HCT116 (cell line): ENCODE measurements around the gene ADGRF5. TPM values are rescaled to one million over a fixed set of nuclear protein-coding genes. Genes with fewer than 3 reads are reported as not detected.

Experiments used
- ATAC-seq: fragments of 200-7000 bp; cut with Tn5 transposase; 2 replicates; pipeline ENCODE4 v1.9.1; 2020; ENCODE audit warnings: mild to moderate bottlenecking, moderate library complexity
- BruUV-seq: library from RNA; stranded (reverse); fragments of 400-500 nt; replicated peaks from 2 replicates; lab custom pipeline; 2021; lab: Mats Ljungman, UMichigan
- CTCF ChIA-PET: fragments of 300-600 bp; sonication (Branson Sonifier 250); formaldehyde crosslinking; loops from one replicate; lab custom pipeline; 2021; ENCODE audit warnings: antibody characterized with exemption; lab: Charles Lee
- POLR2A ChIA-PET: fragments of 300-600, 350-600 bp; sonication (Branson Sonifier 250); formaldehyde crosslinking; loops from one replicate; lab custom pipeline; 2021; ENCODE audit warnings: antibody characterized with exemption; lab: Charles Lee
- RAD21 ChIA-PET, 2 experiments: fragments of 300-600 bp; sonication (Branson Sonifier 250); formaldehyde crosslinking; loops; one replicate each; lab custom pipeline; 2023; ENCODE audit warnings: low total read pairs in 2 of 2; ENCODE audit not compliant: uncharacterized antibody in 2 of 2, unreplicated experiment in 2 of 2, low non-redundant PET in 1 of 2; lab: Charles Lee
- DNase-seq: peaks from one replicate; pipeline ENCODE4 v3.0.0-alpha.2; 2010; ENCODE audit warnings: low read depth, low spot score
- H2AFZ ChIP-seq: fragments of 200-600 bp; shearing (Covaris generic), sonication (generic); 2 replicates; pipeline ENCODE4 v1.6.1; 2017; ENCODE audit warnings: low read depth, mixed run types, mixed read lengths, antibody characterized with exemption, low read length; ENCODE audit not compliant: poor library complexity, severe bottlenecking
- H3K27ac ChIP-seq: 2 replicates; pipeline ENCODE4 v1.5.1; 2012; ENCODE audit warnings: low read depth, low read length
- H3K27me3 ChIP-seq: fragments of 200-600 bp; sonication (generic); 2 replicates; pipeline ENCODE4 v1.6.1; 2016; ENCODE audit warnings: mixed run types, low read length, mixed read lengths; ENCODE audit not compliant: insufficient read depth
- H3K36me3 ChIP-seq, 2 experiments: fragments of 200-500 bp in 1 of 2; fragments of 200-600 bp in 1 of 2; sonication (Bioruptor generic) in 1 of 2; sonication (generic) in 1 of 2; 2 replicates each; pipeline versions ENCODE4 v1.5.1 to v1.6.1; 2014 to 2016; ENCODE audit warnings: low read length in 2 of 2, inconsistent platforms in 1 of 2, mixed read lengths in 1 of 2, mixed run types in 1 of 2; ENCODE audit not compliant: insufficient read depth in 2 of 2, control insufficient read depth in 1 of 2
- H3K4me1 ChIP-seq, 2 experiments: fragments of 200-600 bp in 1 of 2; sonication (generic) in 1 of 2; 2 replicates each; pipeline versions ENCODE4 v1.5.1 to v1.6.1; 2012 to 2017; ENCODE audit warnings: low read length in 2 of 2, inconsistent platforms in 1 of 2, mild to moderate bottlenecking in 1 of 2, mixed read lengths in 1 of 2, mixed run types in 1 of 2, moderate library complexity in 1 of 2; ENCODE audit not compliant: insufficient read depth in 2 of 2, control insufficient read depth in 1 of 2
- H3K4me2 ChIP-seq: fragments of 200-600 bp; sonication (generic); 2 replicates; pipeline ENCODE4 v1.6.1; 2017; ENCODE audit warnings: mixed run types, low read length, mixed read lengths
- H3K4me3 ChIP-seq, 2 experiments: fragments of 200-600 bp in 1 of 2; sonication (generic) in 1 of 2; replicated peaks in 1 of 2; 2 replicates each; pipeline ENCODE4 v1.5.1; 2011 to 2016; ENCODE audit warnings: low read length in 2 of 2, control low read depth in 1 of 2, low read depth in 1 of 2, mild to moderate bottlenecking in 1 of 2, mixed read lengths in 1 of 2, mixed run types in 1 of 2
- H3K79me2 ChIP-seq: fragments of 200-600 bp; sonication (generic); 2 replicates; pipeline ENCODE4 v1.6.1; 2017; ENCODE audit warnings: mild to moderate bottlenecking, mixed run types, low read length, moderate library complexity, mixed read lengths; ENCODE audit not compliant: insufficient read depth
- H3K9ac ChIP-seq: fragments of 200-600 bp; sonication (generic); 2 replicates; pipeline ENCODE4 v1.6.1; 2016; ENCODE audit warnings: low read length, mixed read lengths
- H3K9me2 ChIP-seq: fragments of 200-600 bp; sonication (generic), shearing (Covaris generic); 2 replicates; pipeline ENCODE4 v1.6.1; 2017; ENCODE audit warnings: mixed run types, mild to moderate bottlenecking, moderate library complexity; ENCODE audit not compliant: insufficient read depth
- H3K9me3 ChIP-seq, 2 experiments: fragments of 200-500 bp in 1 of 2; fragments of 200-600 bp in 1 of 2; sonication (Bioruptor generic) in 1 of 2; sonication (generic) in 1 of 2; 2 replicates each; pipeline ENCODE4 v1.6.1; 2014 to 2017; ENCODE audit warnings: low read length in 2 of 2, mixed read lengths in 2 of 2, inconsistent platforms in 1 of 2, low read depth in 1 of 2, mild to moderate bottlenecking in 1 of 2, mixed run types in 1 of 2, moderate library complexity in 1 of 2; ENCODE audit not compliant: control insufficient read depth in 1 of 2, insufficient read depth in 1 of 2
- H4K20me1 ChIP-seq: fragments of 200-600 bp; sonication (generic), shearing (Covaris generic); 2 replicates; pipeline ENCODE4 v1.6.1; 2017; ENCODE audit warnings: mixed run types, mild to moderate bottlenecking, moderate library complexity; ENCODE audit not compliant: insufficient read depth
- EZH2 ChIP-seq: fragments of 200-600 bp; sonication (generic); IDR thresholded peaks from 2 replicates; pipeline ENCODE4 v1.6.1; 2017; ENCODE audit warnings: antibody characterized with exemption, mixed run types
- POLR2AphosphoS5 ChIP-seq: IDR thresholded peaks from 2 replicates; pipeline ENCODE4 v1.6.1; 2011; ENCODE audit warnings: mild to moderate bottlenecking, low read depth, low read length, moderate library complexity
- RAD21 ChIP-seq: IDR thresholded peaks from 2 replicates; pipeline ENCODE4 v1.6.1; 2012; ENCODE audit warnings: low read depth, mild to moderate bottlenecking
- SIN3A ChIP-seq: IDR thresholded peaks from 2 replicates; pipeline ENCODE4 v1.6.1; 2012; ENCODE audit warnings: low read depth
- SRF ChIP-seq: IDR thresholded peaks from 2 replicates; pipeline ENCODE4 v1.6.1; 2012; ENCODE audit warnings: low read depth
- intact Hi-C: fragments of 100-400 bp; cut with micrococcal nuclease; formaldehyde crosslinking; loops from 2 replicates; pipeline ENCODE4 v1.10.0; 2022
- total RNA-seq: library from RNA; stranded (reverse); gene quantifications from one replicate; pipeline ENCODE4 v1.2.1, GENCODE V29; 2021; ENCODE audit not compliant: unreplicated experiment
- TF ChIP-seq, protein P1 (sequence below): IDR thresholded peaks from 2 replicates; pipeline ENCODE4 v1.6.1; 2012; ENCODE audit warnings: low read depth
- TF ChIP-seq, protein P2 (sequence below), 3 experiments: fragments of 200-600 bp in 1 of 3; sonication (generic) in 1 of 3; IDR thresholded peaks in 2 of 3; conservative IDR thresholded peaks in 1 of 3; 2 replicates each; pipeline ENCODE4 v1.5.1; 2012 to 2017; ENCODE audit warnings: low read depth in 2 of 3, low read length in 2 of 3, antibody characterized with exemption in 1 of 3, borderline replicate concordance in 1 of 3, control low read depth in 1 of 3, mild to moderate bottlenecking in 1 of 3, mixed read lengths in 1 of 3, mixed run types in 1 of 3, moderate library complexity in 1 of 3; ENCODE audit not compliant: insufficient read depth in 1 of 3
- TF ChIP-seq, protein P3 (sequence below): IDR thresholded peaks from 2 replicates; pipeline ENCODE4 v1.6.1; 2012

ADGRF5 gene
- total RNA-seq, 1 experiment from 2014 or later = 0.17 TPM

DNA sequence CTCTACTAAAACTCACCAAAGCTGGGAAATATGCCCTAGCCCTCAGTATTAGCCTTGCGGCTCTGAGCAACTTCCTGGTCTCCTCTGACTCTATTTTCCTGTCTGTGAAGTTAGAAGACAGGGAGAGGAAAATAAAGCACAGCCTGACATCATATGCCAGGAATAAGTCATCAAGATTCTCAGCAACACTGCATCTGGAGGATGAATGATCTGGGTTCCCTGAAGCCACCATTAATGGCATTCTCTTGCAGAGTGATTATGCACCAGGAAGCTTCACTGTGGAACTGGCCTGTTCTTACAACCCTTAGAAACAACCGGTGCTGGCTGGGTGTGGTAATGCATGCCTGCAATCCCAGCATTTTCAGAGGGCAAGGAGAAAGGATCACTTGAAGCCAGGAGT, 12.4 kb downstream of the ADGRF5 start:
- no peaks in the 10 kb centered on the region for H4K20me1 ChIP-seq
- H3K9me2 ChIP-seq = no peaks in the 10 kb centered on the region
- TF ChIP-seq, protein P1, sequence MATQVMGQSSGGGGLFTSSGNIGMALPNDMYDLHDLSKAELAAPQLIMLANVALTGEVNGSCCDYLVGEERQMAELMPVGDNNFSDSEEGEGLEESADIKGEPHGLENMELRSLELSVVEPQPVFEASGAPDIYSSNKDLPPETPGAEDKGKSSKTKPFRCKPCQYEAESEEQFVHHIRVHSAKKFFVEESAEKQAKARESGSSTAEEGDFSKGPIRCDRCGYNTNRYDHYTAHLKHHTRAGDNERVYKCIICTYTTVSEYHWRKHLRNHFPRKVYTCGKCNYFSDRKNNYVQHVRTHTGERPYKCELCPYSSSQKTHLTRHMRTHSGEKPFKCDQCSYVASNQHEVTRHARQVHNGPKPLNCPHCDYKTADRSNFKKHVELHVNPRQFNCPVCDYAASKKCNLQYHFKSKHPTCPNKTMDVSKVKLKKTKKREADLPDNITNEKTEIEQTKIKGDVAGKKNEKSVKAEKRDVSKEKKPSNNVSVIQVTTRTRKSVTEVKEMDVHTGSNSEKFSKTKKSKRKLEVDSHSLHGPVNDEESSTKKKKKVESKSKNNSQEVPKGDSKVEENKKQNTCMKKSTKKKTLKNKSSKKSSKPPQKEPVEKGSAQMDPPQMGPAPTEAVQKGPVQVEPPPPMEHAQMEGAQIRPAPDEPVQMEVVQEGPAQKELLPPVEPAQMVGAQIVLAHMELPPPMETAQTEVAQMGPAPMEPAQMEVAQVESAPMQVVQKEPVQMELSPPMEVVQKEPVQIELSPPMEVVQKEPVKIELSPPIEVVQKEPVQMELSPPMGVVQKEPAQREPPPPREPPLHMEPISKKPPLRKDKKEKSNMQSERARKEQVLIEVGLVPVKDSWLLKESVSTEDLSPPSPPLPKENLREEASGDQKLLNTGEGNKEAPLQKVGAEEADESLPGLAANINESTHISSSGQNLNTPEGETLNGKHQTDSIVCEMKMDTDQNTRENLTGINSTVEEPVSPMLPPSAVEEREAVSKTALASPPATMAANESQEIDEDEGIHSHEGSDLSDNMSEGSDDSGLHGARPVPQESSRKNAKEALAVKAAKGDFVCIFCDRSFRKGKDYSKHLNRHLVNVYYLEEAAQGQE = no peak
- TF ChIP-seq SIN3A (no peak), SRF (no peak), POLR2AphosphoS5 (no peak), RAD21 (no peak), EZH2 (no peak)
- TF ChIP-seq, protein P2, sequence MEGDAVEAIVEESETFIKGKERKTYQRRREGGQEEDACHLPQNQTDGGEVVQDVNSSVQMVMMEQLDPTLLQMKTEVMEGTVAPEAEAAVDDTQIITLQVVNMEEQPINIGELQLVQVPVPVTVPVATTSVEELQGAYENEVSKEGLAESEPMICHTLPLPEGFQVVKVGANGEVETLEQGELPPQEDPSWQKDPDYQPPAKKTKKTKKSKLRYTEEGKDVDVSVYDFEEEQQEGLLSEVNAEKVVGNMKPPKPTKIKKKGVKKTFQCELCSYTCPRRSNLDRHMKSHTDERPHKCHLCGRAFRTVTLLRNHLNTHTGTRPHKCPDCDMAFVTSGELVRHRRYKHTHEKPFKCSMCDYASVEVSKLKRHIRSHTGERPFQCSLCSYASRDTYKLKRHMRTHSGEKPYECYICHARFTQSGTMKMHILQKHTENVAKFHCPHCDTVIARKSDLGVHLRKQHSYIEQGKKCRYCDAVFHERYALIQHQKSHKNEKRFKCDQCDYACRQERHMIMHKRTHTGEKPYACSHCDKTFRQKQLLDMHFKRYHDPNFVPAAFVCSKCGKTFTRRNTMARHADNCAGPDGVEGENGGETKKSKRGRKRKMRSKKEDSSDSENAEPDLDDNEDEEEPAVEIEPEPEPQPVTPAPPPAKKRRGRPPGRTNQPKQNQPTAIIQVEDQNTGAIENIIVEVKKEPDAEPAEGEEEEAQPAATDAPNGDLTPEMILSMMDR (IDR thresholded peaks at IDR 0.05 in 2 of 3, conservative IDR thresholded peaks at IDR 0.05 in 1 of 3; ENCODE audit: borderline replicate concordance in 1 of 3, insufficient read depth in 1 of 3, low read depth in 2 of 3, low read length in 2 of 3) = no peak
- TF ChIP-seq, protein P3, sequence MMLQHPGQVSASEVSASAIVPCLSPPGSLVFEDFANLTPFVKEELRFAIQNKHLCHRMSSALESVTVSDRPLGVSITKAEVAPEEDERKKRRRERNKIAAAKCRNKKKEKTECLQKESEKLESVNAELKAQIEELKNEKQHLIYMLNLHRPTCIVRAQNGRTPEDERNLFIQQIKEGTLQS = no peak
- CTCF ChIA-PET = interaction anchor here (1.1 kb wide), 1 partner anchor 61 kb away, joined by 3 read pairs; no protein-coding TSS in a partner anchor
- DNase-seq (no peak), ATAC-seq (no peak)
- no peak overlapping the region for H3K4me3 ChIP-seq
- no peaks in the 10 kb centered on the region for H3K36me3 ChIP-seq
- RAD21 ChIA-PET = no interaction called here
- no peak overlapping the region for H2AFZ ChIP-seq
- H3K79me2 ChIP-seq = no peaks in the 10 kb centered on the region
- H3K9ac ChIP-seq = no peak overlapping the region
- BruUV-seq = no TSS peak
- POLR2A ChIA-PET = no interaction called here
- H3K27me3 ChIP-seq = no peaks in the 10 kb centered on the region
- no peaks in the 10 kb centered on the region for H3K4me1 ChIP-seq
- no peak overlapping the region for H3K27ac ChIP-seq
- no peak overlapping the region for H3K4me2 ChIP-seq
- intact Hi-C loops = no loop called here
- no peaks in the 10 kb centered on the region for H3K9me3 ChIP-seq
